Thymus (tissue), 11 donors: Measurements from ENCODE around the gene CEMP1. TPM values are rescaled to one million over a fixed set of nuclear protein-coding genes. Genes with fewer than 3 reads are reported as not detected.

ENCODE experiments used
- DNase-seq, 9 donors: peaks; one replicate each; pipeline ENCODE4 v3.0.0-alpha.2; 2013; ENCODE audit warnings: low spot score in 9 of 9, low read depth in 6 of 9, missing footprints in 1 of 9
- H3K27ac ChIP-seq, 2 donors: one replicate each; pipeline ENCODE4 v1.5.1; 2013; ENCODE audit warnings: control low read depth in 1 of 2, low read depth in 1 of 2, low read length in 1 of 2, mild to moderate bottlenecking in 1 of 2, moderate library complexity in 1 of 2
- H3K27me3 ChIP-seq, 2 donors: one replicate each; pipeline ENCODE4 v1.5.1; 2013; ENCODE audit warnings: low read length in 1 of 2; ENCODE audit not compliant: control insufficient read depth in 2 of 2, insufficient read depth in 1 of 2
- H3K36me3 ChIP-seq, 2 donors: one replicate each; pipeline ENCODE4 v1.5.1; 2013; ENCODE audit warnings: low read length in 1 of 2, mild to moderate bottlenecking in 1 of 2, moderate library complexity in 1 of 2; ENCODE audit not compliant: control insufficient read depth in 2 of 2, insufficient read depth in 2 of 2
- H3K4me1 ChIP-seq, 2 donors: one replicate each; pipeline ENCODE4 v1.5.1; 2013; ENCODE audit warnings: low read length in 2 of 2; ENCODE audit not compliant: control insufficient read depth in 2 of 2, insufficient read depth in 2 of 2
- H3K4me3 ChIP-seq, 2 donors: one replicate each; pipeline ENCODE4 v1.5.1; 2013; ENCODE audit warnings: low read length in 2 of 2, control low read depth in 1 of 2, mild to moderate bottlenecking in 1 of 2
- H3K9me3 ChIP-seq, 2 donors: one replicate each; pipeline ENCODE4 v1.5.1; 2013; ENCODE audit warnings: low read length in 1 of 2, mild to moderate bottlenecking in 1 of 2; ENCODE audit not compliant: control insufficient read depth in 2 of 2, insufficient read depth in 1 of 2
- WGBS: extraction: QIAGEN DNeasy Blood & Tissue Kit; methylation state at CpG from one replicate; pipeline ENCODE4 v1.1.7; 2013; 5-methylcytosine and 5-hydroxymethylcytosine counted together
- polyA plus RNA-seq: library from polyadenylated mRNA; stranded (reverse); fragments of 200-250 nt; gene quantifications from one replicate; pipeline ENCODE4 v1.2.3, GENCODE V29; 2013
- total RNA-seq: library from RNA; stranded (reverse); fragments of 120-200 nt; gene quantifications from one replicate; pipeline ENCODE4 v1.2.4, GENCODE V29; 2013
- donor health status: healthy.

Gene CEMP1
- total and polyA plus RNA-seq, 2 donors, result 0.47 to 1.2 TPM

GRCh38 chr16:2511128-2511800 is 19.9 kb downstream of the CEMP1 start:
- DNase-seq, result no peak
- Histone ChIP-seq H3K4me3 (no peak overlapping the region), H3K27ac (no peak overlapping the region), H3K36me3 (peaks cover 0 to 6% of the 10 kb centered on the region in 2 donors), H3K4me1 (peaks cover 19 to 80% of the 10 kb centered on the region in 2 donors), H3K27me3 (no peaks in the 10 kb centered on the region), H3K9me3 (peaks cover 0 to 11% of the 10 kb centered on the region in 2 donors)
- 91% methylated on average over 24 of the region's 24 CpGs for WGBS

DNA sequence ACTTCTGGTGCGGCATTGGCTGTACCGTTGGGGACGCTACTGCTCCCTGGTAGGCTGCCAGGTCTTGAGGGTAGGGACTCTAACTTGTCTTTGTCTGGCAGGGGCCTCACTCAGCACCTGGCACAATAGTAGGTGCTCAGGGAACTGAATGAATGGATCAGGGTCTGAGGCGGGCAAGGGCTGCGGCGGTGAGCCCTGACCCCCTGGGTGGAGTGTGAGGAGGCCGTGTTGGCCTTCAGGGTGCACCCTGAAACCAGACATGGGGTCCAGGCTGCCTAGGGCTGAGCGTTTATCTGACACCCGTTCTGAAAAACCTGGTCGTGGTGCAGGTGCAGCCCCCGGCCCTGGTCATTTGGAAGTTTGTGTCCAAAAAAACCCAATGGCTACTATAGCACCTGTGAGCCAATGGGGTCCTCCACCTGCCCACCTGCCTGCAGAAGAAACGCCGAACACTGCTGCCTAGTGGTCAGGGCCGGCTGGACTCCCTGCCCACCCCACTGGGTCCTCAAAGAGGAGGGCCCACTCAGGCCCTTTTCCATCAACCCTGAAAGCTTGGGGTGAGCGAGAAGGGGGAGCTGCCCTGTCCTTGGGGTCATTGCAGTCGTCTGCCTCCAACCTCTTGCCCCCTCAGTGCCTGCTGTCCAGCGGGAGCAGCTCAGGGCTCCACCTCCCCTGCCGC is 22.3 kb downstream of the CEMP1 start:
- Histone ChIP-seq H3K27me3 (no peaks in the 10 kb centered on the region), H3K9me3 (peaks cover 0 to 11% of the 10 kb centered on the region in 2 donors), H3K4me1 (peaks cover 9 to 64% of the 10 kb centered on the region in 2 donors), H3K36me3 (no peaks in the 10 kb centered on the region), H3K4me3 (no peak overlapping the region), H3K27ac (no peak overlapping the region)
- 95% methylated on average over 18 of the region's 18 CpGs for WGBS
- DNase-seq, result no peak

DNA sequence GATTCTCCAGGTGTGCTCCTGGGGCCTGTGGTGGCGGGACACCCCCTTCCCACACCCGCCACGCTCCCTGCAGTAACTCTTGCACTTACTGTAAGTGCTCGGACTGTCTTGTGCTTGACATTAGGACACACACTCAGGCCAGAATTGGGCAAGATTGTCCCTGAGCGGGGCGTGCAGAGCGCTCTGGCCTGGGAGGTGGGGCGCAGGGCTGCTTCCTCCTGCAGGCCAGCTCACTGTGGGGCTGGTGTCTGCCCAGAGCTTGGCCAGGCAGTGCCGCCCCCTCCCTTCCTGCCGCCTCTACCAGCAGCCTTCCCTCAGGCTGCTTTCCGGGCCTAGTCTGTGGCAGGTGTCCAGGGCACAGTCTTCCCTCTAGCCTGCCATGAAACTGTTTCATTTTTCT is 23.5 kb downstream of the CEMP1 start:
- peak overlapping the region; percentile 73 to 74 for H3K27ac ChIP-seq
- 77% methylated on average over 11 of the region's 11 CpGs for WGBS
- DNase-seq, result no peak

DNA sequence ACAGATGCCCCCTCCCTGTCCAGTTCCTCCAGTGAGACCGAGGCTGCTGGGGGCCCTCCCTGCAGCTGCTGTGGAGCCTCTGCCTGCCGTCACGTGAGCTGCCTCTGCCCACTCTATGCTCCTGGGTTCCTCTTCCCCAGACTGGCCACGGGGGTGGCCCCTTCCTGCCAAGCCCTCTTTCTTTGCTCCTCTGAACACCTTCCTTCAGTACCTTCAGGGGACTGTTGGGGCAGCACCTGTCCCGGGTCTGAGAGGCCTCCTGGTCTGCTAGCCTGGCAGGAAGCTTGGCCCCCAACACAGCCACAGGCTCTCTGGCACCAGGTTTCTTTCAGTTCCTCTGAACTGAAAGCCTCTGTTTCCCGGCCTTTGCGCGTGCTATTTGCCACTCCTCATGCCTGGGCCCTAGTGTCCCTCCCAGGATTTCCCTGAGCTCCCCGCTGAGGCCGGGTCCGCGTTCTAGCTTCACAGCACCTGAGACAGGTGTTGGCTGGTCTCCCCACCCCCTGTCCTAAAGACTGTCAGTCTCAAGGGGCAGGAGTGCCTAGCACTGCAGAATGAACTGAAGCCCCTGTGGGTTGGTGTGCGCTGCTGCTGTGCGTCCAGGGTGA is 24.1 kb downstream of the CEMP1 start:
- Histone ChIP-seq H3K27me3 (no peaks in the 10 kb centered on the region), H3K27ac (peak overlapping the region; percentile 73 to 74), H3K4me1 (peaks cover 3 to 59% of the 10 kb centered on the region in 2 donors), H3K4me3 (no peak overlapping the region), H3K36me3 (no peaks in the 10 kb centered on the region), H3K9me3 (peaks cover 0 to 8% of the 10 kb centered on the region in 2 donors)
- peak in 1 of 9 donors; percentile 52 for DNase-seq
- 30% methylated on average over 14 of the region's 14 CpGs for WGBS

More for the DNA sequence above, 23.5 kb downstream of the CEMP1 start:
- Histone ChIP-seq H3K27me3 (no peaks in the 10 kb centered on the region), H3K4me3 (no peak overlapping the region), H3K9me3 (peaks cover 0 to 8% of the 10 kb centered on the region in 2 donors), H3K4me1 (peaks cover 6 to 59% of the 10 kb centered on the region in 2 donors), H3K36me3 (no peaks in the 10 kb centered on the region)

DNA sequence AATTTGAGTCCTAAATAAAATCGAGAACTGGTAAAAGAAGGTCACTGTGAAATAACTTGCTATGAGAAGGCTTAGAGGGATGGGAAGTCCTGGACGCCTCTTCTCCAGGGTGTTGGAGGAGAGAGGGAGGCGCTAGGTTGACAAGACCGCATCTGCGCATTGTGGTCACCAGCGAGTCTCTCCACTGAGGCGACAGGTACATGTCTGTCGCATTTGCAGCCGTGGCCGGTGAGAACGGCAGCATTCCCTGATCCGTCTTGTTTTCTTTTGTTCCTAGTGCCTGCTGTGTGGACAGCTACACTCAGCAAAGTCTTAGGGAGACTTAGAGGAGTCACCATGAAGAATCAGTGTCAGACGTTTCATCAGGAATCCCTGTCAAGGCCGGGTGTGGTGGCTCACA is 25.5 kb downstream of the CEMP1 start:
- H3K9me3 ChIP-seq, result peaks cover 0 to 8% of the 10 kb centered on the region in 2 donors
- 96% methylated on average over 14 of the region's 14 CpGs for WGBS
- no peak overlapping the region for H3K27ac ChIP-seq
- H3K27me3 ChIP-seq, result no peaks in the 10 kb centered on the region
- no peak overlapping the region for H3K4me3 ChIP-seq
- no peaks in the 10 kb centered on the region for H3K36me3 ChIP-seq
- no peak for DNase-seq
- H3K4me1 ChIP-seq, result peaks cover 3 to 60% of the 10 kb centered on the region in 2 donors

GRCh38 chr16:2501946-2502895 is 29.0 kb downstream of the CEMP1 start:
- peaks cover 0 to 7% of the 10 kb centered on the region in 2 donors for H3K36me3 ChIP-seq
- no peaks in the 10 kb centered on the region for H3K27me3 ChIP-seq
- no peaks in the 10 kb centered on the region for H3K9me3 ChIP-seq
- no peak overlapping the region for H3K27ac ChIP-seq
- WGBS, result 95% methylated on average over 18 of the region's 18 CpGs
- H3K4me3 ChIP-seq, result no peak overlapping the region
- peaks cover 0 to 29% of the 10 kb centered on the region in 2 donors for H3K4me1 ChIP-seq
- no peak for DNase-seq

DNA sequence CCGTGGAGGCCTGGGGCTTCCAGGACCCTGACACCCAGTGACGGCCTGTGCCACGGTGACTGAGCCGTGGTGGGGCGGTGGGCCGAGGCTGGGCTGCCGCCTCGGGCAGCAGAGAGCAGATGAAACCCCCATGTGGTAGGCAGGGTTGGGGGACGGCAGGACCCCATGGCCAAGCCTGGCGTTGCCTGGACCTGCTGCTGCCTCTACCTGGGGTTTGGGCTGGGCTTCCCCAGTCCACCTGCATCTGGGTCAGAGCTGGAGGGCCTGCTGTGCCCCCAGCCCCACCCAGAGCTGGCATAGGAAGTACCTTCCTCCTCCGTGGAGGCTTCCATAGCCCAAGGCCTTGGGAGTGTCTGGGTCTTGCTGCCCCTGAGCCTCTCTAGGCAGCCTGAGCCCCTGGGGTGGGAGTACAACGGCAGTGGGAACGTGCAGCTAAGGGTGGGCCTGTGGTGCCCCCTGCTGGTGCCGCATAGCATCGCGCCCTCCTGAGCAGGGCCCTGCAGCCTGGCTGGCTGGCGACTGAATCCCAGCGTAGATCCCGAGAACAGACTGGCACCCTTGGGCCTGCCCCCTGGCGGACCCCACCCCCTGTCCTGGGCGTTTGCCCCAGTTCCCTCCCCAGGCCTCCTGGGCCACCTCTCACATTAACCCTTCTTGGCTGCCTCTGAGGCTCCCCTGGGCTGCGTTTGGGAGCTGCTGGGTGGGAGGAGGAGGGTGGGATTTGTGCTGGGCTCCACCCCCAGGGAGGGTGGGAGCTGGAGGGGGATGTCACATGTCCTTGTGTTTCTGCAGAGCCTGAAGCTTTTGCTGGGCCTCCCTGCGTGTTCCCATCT is 30.1 kb downstream of the CEMP1 start:
- peak overlapping the region; percentile 22 to 32 for H3K4me3 ChIP-seq
- H3K27me3 ChIP-seq, result no peaks in the 10 kb centered on the region
- H3K27ac ChIP-seq, result no peak overlapping the region
- peak; percentile 58 to 91 (median 76) for DNase-seq
- peaks cover 3 to 13% of the 10 kb centered on the region in 2 donors for H3K36me3 ChIP-seq
- 44% methylated on average over 23 of the region's 23 CpGs for WGBS
- H3K9me3 ChIP-seq, result no peaks in the 10 kb centered on the region
- H3K4me1 ChIP-seq, result peaks cover 0 to 21% of the 10 kb centered on the region in 2 donors

GRCh38 chr16:2500430-2500917 is 30.7 kb downstream of the CEMP1 start:
- H3K36me3 ChIP-seq, result peaks cover 3 to 13% of the 10 kb centered on the region in 2 donors
- peaks cover 0 to 21% of the 10 kb centered on the region in 2 donors for H3K4me1 ChIP-seq
- no peak overlapping the region for H3K4me3 ChIP-seq
- H3K27ac ChIP-seq, result no peak overlapping the region
- no peaks in the 10 kb centered on the region for H3K9me3 ChIP-seq
- H3K27me3 ChIP-seq, result no peaks in the 10 kb centered on the region
- 96% methylated on average over 20 of the region's 20 CpGs for WGBS
- DNase-seq, result no peak
